Dermis microvascular lymphatic vessel endothelial cell (primary cell): Measurements from ENCODE around the gene PHOSPHO2. TPM values are rescaled to one million over a fixed set of nuclear protein-coding genes. Genes with fewer than 3 reads are reported as not detected.

Experiments used
- DNase-seq, 2 donors: peaks; one replicate each; pipeline versions ENCODE4 v3.0.0 to v3.0.0-alpha.2; 2010; ENCODE audit warnings: low read depth in 2 of 2
- total RNA-seq: library from RNA; depleted of rRNA; stranded (reverse); fragments of >200 nt; gene quantifications from 2 replicates; pipeline ENCODE4 v1.2.1, GENCODE V29; 2014

PHOSPHO2 gene, protein sequence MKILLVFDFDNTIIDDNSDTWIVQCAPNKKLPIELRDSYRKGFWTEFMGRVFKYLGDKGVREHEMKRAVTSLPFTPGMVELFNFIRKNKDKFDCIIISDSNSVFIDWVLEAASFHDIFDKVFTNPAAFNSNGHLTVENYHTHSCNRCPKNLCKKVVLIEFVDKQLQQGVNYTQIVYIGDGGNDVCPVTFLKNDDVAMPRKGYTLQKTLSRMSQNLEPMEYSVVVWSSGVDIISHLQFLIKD
- total RNA-seq = 1.7 and 2.5 TPM in 2 replicates

GRCh38 chr2:169694113-169694893 is at the start of gene PHOSPHO2, which contains the start of gene CFAP210:
PHOSPHO2 (plus strand) TSS chr2:169694469; CDS start chr2:169700972, 6,503 bp downstream.
CFAP210 (minus strand) TSS chr2:169694405; CDS start chr2:169694327, 78 bp downstream.
- DNase-seq = peak; percentile 94 to 97

- DNase-seq = no peak
Observed at GRCh38 chr2:169647496-169647895, 46.8 kb upstream of the PHOSPHO2 start.

- no peak for DNase-seq
Observed at GRCh38 chr2:169649278-169649677, 45.0 kb upstream of the PHOSPHO2 start.

- no peak for DNase-seq
Observed at GRCh38 chr2:169653636-169654035, 40.6 kb upstream of the PHOSPHO2 start.

DNA sequence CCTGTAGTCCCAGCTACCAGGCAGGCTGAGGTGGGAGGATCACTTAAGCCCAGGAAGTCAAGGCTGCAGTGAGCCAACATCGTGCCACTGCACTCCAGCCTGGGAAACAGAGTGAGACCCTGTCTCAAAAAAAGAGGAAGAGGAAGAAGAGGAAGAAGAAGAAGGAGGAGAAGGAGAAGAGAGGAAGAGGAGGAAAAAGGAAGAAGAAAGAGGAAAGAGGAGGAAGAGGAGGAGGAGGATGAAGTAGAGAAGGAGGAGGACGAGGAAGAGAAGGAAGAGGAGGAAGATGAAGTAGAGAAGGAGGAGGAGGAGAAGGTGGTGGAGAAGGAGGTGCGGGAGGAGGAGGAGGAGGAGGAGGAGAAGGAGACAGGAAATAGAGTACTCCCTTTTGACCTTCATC is 38.1 kb upstream of the PHOSPHO2 start:
- DNase-seq = no peak

DNA sequence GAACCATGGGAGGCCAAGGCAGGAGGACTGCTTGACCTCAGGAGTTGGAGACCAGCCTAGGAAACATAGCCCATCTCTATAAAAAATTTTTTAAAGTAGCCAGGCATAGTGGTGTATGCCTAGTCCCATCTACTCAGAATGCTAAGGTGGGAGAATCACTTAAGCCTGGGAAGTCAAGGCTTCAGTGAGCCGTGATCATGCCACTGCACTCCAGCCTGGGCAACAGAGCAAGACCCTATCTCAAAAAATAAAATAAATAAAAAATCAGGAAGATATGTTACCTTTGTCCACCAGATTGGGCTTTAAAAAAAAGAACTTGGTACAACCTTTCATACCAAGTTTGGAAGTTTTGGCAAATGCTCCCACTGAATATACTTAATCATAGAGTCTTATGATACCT is 35.4 kb upstream of the PHOSPHO2 start:
- DNase-seq = no peak

- DNase-seq = no peak
Observed at GRCh38 chr2:169659320-169659719, 34.9 kb upstream of the PHOSPHO2 start.

DNA sequence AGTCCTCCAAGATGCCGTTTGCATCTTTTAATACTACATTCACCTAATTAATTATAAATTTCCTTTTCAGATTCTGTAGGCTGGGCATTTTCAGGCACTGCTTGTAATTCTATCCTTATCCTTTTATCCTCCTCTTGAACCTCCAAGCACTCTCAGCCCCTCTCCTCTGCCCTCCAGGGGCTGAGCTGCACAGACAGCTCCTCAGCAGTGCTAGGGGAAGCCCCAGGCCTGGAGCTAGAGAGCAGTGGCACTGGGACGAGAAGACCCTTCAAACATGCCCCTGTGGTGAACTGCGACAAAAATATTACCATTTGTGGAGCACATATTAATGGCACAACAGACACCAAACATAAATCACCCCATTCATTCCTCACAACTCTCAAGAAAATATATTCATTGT is 33.0 kb upstream of the PHOSPHO2 start:
- DNase-seq = no peak

- no peak for DNase-seq
Observed at GRCh38 chr2:169662744-169663143, 31.5 kb upstream of the PHOSPHO2 start.

DNA sequence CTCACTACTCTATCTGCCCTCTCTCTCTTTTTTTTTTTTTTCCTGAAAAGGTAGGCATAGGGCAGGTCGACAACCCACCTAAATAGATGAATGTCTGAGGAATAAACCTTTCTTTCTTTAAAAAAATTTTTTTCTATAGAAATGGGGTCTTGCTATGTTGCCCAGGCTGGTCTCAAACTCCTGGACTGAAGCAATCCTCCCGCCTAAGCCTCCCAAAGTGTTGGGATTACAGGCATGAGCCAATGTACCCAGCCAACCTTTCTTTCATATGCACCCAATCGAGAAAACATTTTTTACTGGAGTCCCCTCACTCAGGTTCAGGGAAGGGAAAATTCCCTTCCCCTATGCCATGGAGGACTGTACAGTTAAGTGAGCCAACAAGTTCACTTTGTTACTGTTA is 31.0 kb upstream of the PHOSPHO2 start:
- no peak for DNase-seq

DNA sequence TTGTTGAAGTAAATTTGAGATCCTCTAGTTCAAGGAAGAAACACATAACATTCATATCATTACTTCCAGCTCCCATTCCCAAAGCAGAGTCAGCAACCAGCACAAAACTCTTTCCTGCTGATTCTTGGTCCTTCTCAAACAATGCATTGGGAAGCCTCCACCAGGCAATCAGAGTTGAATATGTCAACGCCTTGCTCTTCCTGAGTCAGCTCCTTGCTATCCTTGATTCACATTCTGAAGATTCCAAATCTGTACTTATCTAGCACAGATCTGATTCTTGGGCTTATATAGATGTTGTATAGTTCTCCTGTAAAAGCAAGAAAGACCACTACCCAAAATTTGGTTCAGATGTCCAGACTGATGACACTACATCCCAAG is 29.7 kb upstream of the PHOSPHO2 start:
- DNase-seq = no peak

- DNase-seq = no peak
Observed at GRCh38 chr2:169664978-169665930, 29.0 kb upstream of the PHOSPHO2 start.

DNA sequence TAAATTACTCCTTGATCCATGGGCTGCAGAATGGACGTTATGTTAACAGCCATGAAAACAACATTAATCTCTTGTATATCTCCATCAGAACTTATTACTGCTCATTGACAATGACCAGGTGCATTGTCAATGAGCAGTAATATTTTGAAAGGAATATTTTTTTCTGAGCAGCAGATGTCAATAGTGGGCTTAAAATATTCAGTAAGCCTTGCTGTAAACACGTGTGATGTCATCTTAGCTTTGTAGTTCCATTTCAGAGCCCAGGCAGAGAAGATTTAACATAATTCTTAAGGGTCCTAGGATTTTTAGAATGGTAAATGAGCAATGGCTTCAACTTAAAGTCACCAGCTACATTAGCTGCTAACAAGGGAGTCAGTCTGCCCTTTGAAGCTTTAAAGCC is 26.7 kb upstream of the PHOSPHO2 start:
- no peak for DNase-seq

GRCh38 chr2:169670215-169670651 is 24.0 kb upstream of the PHOSPHO2 start:
- no peak for DNase-seq

- no peak for DNase-seq
Observed at GRCh38 chr2:169670937-169671336, 23.3 kb upstream of the PHOSPHO2 start.

- DNase-seq = no peak
Observed at GRCh38 chr2:169672406-169672805, 21.9 kb upstream of the PHOSPHO2 start.

GRCh38 chr2:169673106-169673505 is 21.2 kb upstream of the PHOSPHO2 start:
- DNase-seq = no peak

DNA sequence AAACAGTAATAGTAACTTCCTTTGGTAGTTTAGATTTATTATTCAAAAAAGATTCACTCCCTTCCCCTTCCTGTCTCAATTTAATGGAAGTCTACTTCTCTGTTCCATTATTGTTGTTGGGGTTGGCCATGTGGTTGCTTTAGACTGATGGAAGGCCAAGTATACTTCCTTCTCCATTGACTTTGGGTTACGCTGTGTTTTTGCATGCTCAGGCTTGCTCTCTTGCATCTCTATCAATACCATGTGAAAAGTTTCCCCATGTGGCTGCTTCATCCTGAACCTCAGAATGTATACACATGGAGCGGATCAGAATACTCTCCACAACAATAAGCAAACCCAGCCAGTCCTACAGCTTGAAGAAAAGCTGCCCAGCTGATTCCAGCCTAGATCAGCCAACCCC is 20.3 kb upstream of the PHOSPHO2 start:
- DNase-seq = no peak

- no peak for DNase-seq
Observed at GRCh38 chr2:169676357-169676756, 17.9 kb upstream of the PHOSPHO2 start.

DNA sequence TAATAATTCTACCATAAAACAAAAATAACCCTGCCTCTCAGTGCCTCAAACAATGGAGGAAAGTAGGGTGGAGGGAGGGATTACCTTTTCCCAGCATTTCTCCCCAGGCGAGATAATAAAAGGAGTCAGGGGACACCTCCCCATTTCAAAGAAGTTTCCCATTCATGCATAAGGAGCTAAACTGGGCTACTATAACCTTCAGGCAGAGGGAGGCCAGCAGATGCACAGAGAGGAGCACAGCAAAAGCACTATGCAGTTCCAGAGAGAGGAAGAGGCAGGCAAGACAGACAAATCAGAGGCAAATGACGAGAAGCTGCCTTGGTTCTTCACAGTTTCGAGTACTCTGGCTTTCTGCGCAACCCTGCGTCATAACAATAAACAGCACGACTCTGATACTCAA is 17.4 kb upstream of the PHOSPHO2 start:
- no peak for DNase-seq

DNA sequence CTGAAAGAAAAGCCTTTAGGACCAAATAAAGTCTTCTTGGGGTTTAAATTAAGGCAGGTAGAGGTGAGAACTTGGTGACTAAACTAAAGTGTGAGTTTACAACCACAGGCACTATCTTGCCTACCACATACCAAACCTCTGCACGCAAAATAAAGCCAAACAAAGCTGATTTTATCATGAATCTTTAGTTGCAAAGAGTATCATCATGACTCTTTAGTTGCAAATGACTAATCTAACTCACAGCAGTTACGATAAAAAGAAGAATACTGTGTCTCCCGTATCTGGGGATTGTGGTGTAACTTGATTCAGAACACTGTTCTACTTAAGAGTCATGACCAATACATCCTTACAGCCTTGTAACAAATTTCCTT is 11.2 kb upstream of the PHOSPHO2 start:
- no peak for DNase-seq
